Measurements from ENCODE around the gene NPAT. TPM values are rescaled to one million over a fixed set of nuclear protein-coding genes. Genes with fewer than 3 reads are reported as not detected.

The NPAT gene

DNA sequence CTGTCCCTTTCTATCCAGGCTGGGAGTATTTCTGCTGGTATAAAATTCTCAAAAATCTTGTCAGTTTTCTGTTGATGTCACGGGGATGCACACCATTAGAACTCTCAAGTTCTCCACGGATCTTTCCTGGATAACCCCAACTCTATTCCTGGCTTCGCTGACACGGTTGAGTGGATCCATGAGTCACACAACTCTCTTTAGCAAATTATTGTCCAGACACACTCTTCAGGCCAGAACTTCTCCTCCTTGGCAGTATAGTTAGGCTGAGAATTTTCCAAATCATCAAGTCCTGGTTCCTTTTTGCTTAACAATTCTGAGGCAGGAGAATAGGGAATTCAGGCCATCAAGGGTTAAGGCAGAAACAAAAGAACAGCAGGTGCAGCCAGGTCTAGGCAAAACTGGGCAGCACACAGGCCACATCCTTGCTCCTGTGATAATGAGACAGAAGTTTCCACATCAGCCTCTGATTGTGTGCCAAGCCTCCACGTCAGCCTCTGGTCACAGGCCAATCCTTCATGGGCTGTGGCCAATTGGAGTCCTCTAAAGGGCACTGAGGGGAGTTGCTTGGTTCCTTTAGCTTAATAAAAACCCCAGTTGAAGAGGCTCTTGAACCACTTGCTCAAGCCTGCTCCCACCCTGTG, 106.8 kb downstream of the NPAT start:
- no peak overlapping the region for H3K14ac ChIP-seq (ENCODE audit: low read length in 2 of 2)
- 53% methylated on average over 5 of the region's 5 CpGs for WGBS

DNA sequence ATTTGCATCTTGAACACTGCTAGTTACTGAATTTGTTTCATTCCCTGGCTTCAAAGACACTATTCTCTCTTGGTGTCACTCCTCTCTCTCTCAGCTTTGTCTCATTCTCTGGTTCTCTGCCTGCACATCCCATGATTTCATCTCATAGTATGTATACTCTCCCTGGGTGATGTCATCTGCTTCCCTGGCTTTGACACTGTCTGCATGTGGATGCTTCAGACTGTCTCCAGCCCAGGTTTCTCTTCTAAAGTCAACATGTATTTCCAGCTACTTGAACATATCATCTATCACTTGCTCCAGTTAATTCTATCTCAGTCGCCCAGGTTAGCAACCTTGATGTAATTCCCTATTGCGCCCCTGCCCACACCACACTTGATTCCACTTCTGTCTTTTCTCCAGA, 110.4 kb downstream of the NPAT start:
- H3K23ac ChIP-seq (ENCODE audit: low read length in 2 of 2): no peak overlapping the region
- no peaks in the 10 kb centered on the region for H3K9me3 ChIP-seq (ENCODE audit: control insufficient read depth, low read length)
- no peak overlapping the region for H2BK120ac ChIP-seq (ENCODE audit: low read depth, low read length)
- no peak overlapping the region for H2AK5ac ChIP-seq (ENCODE audit: low read length, severe bottlenecking)
- no peaks in the 10 kb centered on the region for H3K27me3 ChIP-seq (ENCODE audit: control insufficient read depth in 1 of 2, insufficient read depth in 1 of 2, low read length in 2 of 2)
- H2AFZ ChIP-seq (ENCODE audit: low read depth, low read length): no peak overlapping the region
- no peak overlapping the region for H2BK12ac ChIP-seq (ENCODE audit: low read length in 2 of 2)
- peaks cover 2% of the 10 kb centered on the region for H3K79me1 ChIP-seq (replicated peaks; ENCODE audit: low read length, poor library complexity, severe bottlenecking)
- H3K14ac ChIP-seq (ENCODE audit: low read length in 2 of 2): no peak overlapping the region
- H3K36me3 ChIP-seq (ENCODE audit: control insufficient read depth in 1 of 2, insufficient read depth in 2 of 2, low read depth in 1 of 2, low read length in 2 of 2): peaks cover 9 to 23% of the 10 kb centered on the region in 2 experiments
- H3K4ac ChIP-seq (ENCODE audit: low read depth in 1 of 2, low read length in 2 of 2): no peak overlapping the region
- H4K91ac ChIP-seq (ENCODE audit: low read length): no peak overlapping the region
- no peak overlapping the region for H2BK5ac ChIP-seq (ENCODE audit: low read depth, low read length, poor library complexity, severe bottlenecking)
- no peak overlapping the region for H3K4me3 ChIP-seq (ENCODE audit: insufficient read depth in 1 of 2, low read depth in 1 of 2, low read length in 2 of 2)
- H3K18ac ChIP-seq (ENCODE audit: low read depth in 1 of 2, low read length in 2 of 2): no peak overlapping the region
- no peak overlapping the region for H3K4me2 ChIP-seq (ENCODE audit: low read length, poor library complexity, severe bottlenecking)
- no peak overlapping the region for H4K8ac ChIP-seq (ENCODE audit: low read length)
- H3K27ac ChIP-seq (ENCODE audit: low read length, poor library complexity, severe bottlenecking): no peak overlapping the region
- no peak overlapping the region for H2BK15ac ChIP-seq (ENCODE audit: low read depth, poor library complexity, severe bottlenecking)
- DNase-seq: peak; percentile 64
- H3K9ac ChIP-seq (ENCODE audit: low read length): no peak overlapping the region
- 99% methylated on average over 2 of the region's 2 CpGs for WGBS
- H3K4me1 ChIP-seq (ENCODE audit: control insufficient read depth, insufficient read depth, low read depth, low read length): peaks cover 10% of the 10 kb centered on the region

More for the DNA sequence above, 106.8 kb downstream of the NPAT start:
- H3K4ac ChIP-seq (ENCODE audit: low read depth in 1 of 2, low read length in 2 of 2): peak overlapping the region in 1 of 2 experiments; percentile 38
- no peak overlapping the region for H2BK12ac ChIP-seq (ENCODE audit: low read length in 2 of 2)
- H2AFZ ChIP-seq (ENCODE audit: low read depth, low read length): no peak overlapping the region
- peak overlapping the region; percentile 10 for H2BK5ac ChIP-seq (ENCODE audit: low read depth, low read length, poor library complexity, severe bottlenecking)
- no peaks in the 10 kb centered on the region for H3K27me3 ChIP-seq (ENCODE audit: control insufficient read depth in 1 of 2, insufficient read depth in 1 of 2, low read length in 2 of 2)
- peak overlapping the region; percentile 60 for H3K9ac ChIP-seq (ENCODE audit: low read length)
- no peaks in the 10 kb centered on the region for H3K9me3 ChIP-seq (ENCODE audit: control insufficient read depth, low read length)
- peaks cover 2% of the 10 kb centered on the region for H3K79me1 ChIP-seq (replicated peaks; ENCODE audit: low read length, poor library complexity, severe bottlenecking)
- H2BK120ac ChIP-seq (ENCODE audit: low read depth, low read length): no peak overlapping the region
- no peak overlapping the region for H3K23ac ChIP-seq (ENCODE audit: low read length in 2 of 2)
- H2BK15ac ChIP-seq (ENCODE audit: low read depth, poor library complexity, severe bottlenecking): no peak overlapping the region
- peaks cover 3 to 8% of the 10 kb centered on the region in 2 experiments for H3K36me3 ChIP-seq (ENCODE audit: control insufficient read depth in 1 of 2, insufficient read depth in 2 of 2, low read depth in 1 of 2, low read length in 2 of 2)
- peak; percentile 89 for DNase-seq
- H3K18ac ChIP-seq (ENCODE audit: low read depth in 1 of 2, low read length in 2 of 2): no peak overlapping the region
- H3K27ac ChIP-seq (ENCODE audit: low read length, poor library complexity, severe bottlenecking): peak overlapping the region; percentile 95
- H4K8ac ChIP-seq (ENCODE audit: low read length): no peak overlapping the region
- H3K4me2 ChIP-seq (ENCODE audit: low read length, poor library complexity, severe bottlenecking): peak overlapping the region; percentile 56
- H3K4me1 ChIP-seq (ENCODE audit: control insufficient read depth, insufficient read depth, low read depth, low read length): peaks cover 10% of the 10 kb centered on the region
- no peak overlapping the region for H4K91ac ChIP-seq (ENCODE audit: low read length)
- peak overlapping the region; percentile 83 for H2AK5ac ChIP-seq (ENCODE audit: low read length, severe bottlenecking)
- no peak overlapping the region for H3K4me3 ChIP-seq (ENCODE audit: insufficient read depth in 1 of 2, low read depth in 1 of 2, low read length in 2 of 2)

DNA sequence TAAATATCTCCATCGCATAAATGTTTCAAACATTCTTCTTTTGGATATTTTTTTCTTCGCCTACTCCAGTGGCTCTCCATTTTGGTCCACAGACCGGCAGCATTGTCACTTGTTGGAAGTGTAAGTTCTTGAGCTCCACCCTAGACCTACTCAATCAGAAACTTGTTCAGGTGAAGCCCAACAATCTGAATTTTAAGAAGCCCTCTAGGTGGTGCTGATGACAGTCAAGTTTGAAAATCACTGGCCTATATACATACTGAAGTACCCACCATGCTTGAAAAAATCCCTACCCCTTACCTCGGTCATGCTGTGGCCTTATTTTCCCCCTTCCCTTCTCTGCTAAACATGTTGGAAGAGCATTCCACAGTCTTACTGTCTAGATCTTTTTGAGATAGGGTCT, 111.3 kb downstream of the NPAT start:
- Histone ChIP-seq H2BK120ac (ENCODE audit: low read depth, low read length) (no peak overlapping the region), H3K18ac (ENCODE audit: low read depth in 1 of 2, low read length in 2 of 2) (no peak overlapping the region), H3K79me1 (replicated peaks; ENCODE audit: low read length, poor library complexity, severe bottlenecking) (peaks cover 2% of the 10 kb centered on the region), H3K4me1 (ENCODE audit: control insufficient read depth, insufficient read depth, low read depth, low read length) (peaks cover 7% of the 10 kb centered on the region), H2AFZ (ENCODE audit: low read depth, low read length) (no peak overlapping the region), H3K9ac (ENCODE audit: low read length) (no peak overlapping the region), H3K9me3 (ENCODE audit: control insufficient read depth, low read length) (no peaks in the 10 kb centered on the region), H3K4me3 (ENCODE audit: insufficient read depth in 1 of 2, low read depth in 1 of 2, low read length in 2 of 2) (no peak overlapping the region), H3K36me3 (ENCODE audit: control insufficient read depth in 1 of 2, insufficient read depth in 2 of 2, low read depth in 1 of 2, low read length in 2 of 2) (peaks cover 9 to 24% of the 10 kb centered on the region in 2 experiments), H3K27me3 (ENCODE audit: control insufficient read depth in 1 of 2, insufficient read depth in 1 of 2, low read length in 2 of 2) (no peaks in the 10 kb centered on the region), H2BK5ac (ENCODE audit: low read depth, low read length, poor library complexity, severe bottlenecking) (no peak overlapping the region), H2BK15ac (ENCODE audit: low read depth, poor library complexity, severe bottlenecking) (no peak overlapping the region), H3K23ac (ENCODE audit: low read length in 2 of 2) (no peak overlapping the region), H2BK12ac (ENCODE audit: low read length in 2 of 2) (no peak overlapping the region), H2AK5ac (ENCODE audit: low read length, severe bottlenecking) (no peak overlapping the region), H4K91ac (ENCODE audit: low read length) (no peak overlapping the region), H3K27ac (ENCODE audit: low read length, poor library complexity, severe bottlenecking) (no peak overlapping the region), H4K8ac (ENCODE audit: low read length) (no peak overlapping the region), H3K4me2 (ENCODE audit: low read length, poor library complexity, severe bottlenecking) (no peak overlapping the region), H3K4ac (ENCODE audit: low read depth in 1 of 2, low read length in 2 of 2) (no peak overlapping the region), H3K14ac (ENCODE audit: low read length in 2 of 2) (no peak overlapping the region)
- 96% methylated on average over 4 of the region's 4 CpGs for WGBS
- DNase-seq: no peak

Small RNAs within 50 kb of the gene (small RNA-seq; reads per million reads assigned to genes)
- not detected for gene RF00019 (ENCODE audit: low read depth)
